GM23338 (cell line): ENCODE measurements around the gene ZNF106. TPM values are rescaled to one million over a fixed set of nuclear protein-coding genes. Genes with fewer than 3 reads are reported as not detected.

ENCODE experiments used
- ATAC-seq: fragments of 200-7000 bp; cut with Tn5 transposase; 3 replicates; pipeline ENCODE4 v1.9.1; 2020
- DNase-seq: peaks from one replicate; pipeline ENCODE4 v3.0.0-alpha.2; 2015; ENCODE audit warnings: low spot score
- H2AFZ ChIP-seq: fragments of 200-600 bp; sonication (generic); 2 replicates; pipeline ENCODE4 v1.8.0; 2016; ENCODE audit warnings: antibody characterized with exemption, mild to moderate bottlenecking, moderate library complexity
- H3F3A ChIP-seq: fragments of 200-600 bp; sonication (generic); replicated peaks from 2 replicates; pipeline ENCODE4 v1.8.0; 2017; ENCODE audit warnings: antibody characterized with exemption, mixed run types, low read depth
- H3K27ac ChIP-seq: fragments of 200-600 bp; sonication (generic); 2 replicates; pipeline ENCODE4 v1.6.1; 2016; ENCODE audit warnings: low read depth
- H3K27me3 ChIP-seq: fragments of 200-600 bp; sonication (generic); 2 replicates; pipeline ENCODE4 v1.8.0; 2016; ENCODE audit warnings: mild to moderate bottlenecking, mixed run types, moderate library complexity; ENCODE audit not compliant: insufficient read depth
- H3K36me3 ChIP-seq: fragments of 200-600 bp; sonication (generic); 2 replicates; pipeline ENCODE4 v1.8.0; 2016; ENCODE audit warnings: mild to moderate bottlenecking; ENCODE audit not compliant: insufficient read depth
- H3K4me1 ChIP-seq: fragments of 200-600 bp; sonication (generic); 2 replicates; pipeline ENCODE4 v1.8.0; 2016; ENCODE audit warnings: mild to moderate bottlenecking, moderate library complexity; ENCODE audit not compliant: insufficient read depth
- H3K4me2 ChIP-seq: fragments of 200-600 bp; sonication (generic); 2 replicates; pipeline ENCODE4 v1.7.1; 2017; ENCODE audit warnings: mixed run types
- H3K4me3 ChIP-seq: fragments of 200-600 bp; sonication (generic); 2 replicates; pipeline ENCODE4 v1.6.1; 2016; ENCODE audit warnings: mixed run types
- H3K79me2 ChIP-seq: fragments of 200-600 bp; sonication (generic); replicated peaks from 2 replicates; pipeline ENCODE4 v1.8.0; 2017; ENCODE audit warnings: mild to moderate bottlenecking; ENCODE audit not compliant: insufficient read depth
- H3K9me2 ChIP-seq: fragments of 200-600 bp; sonication (generic); 2 replicates; pipeline ENCODE4 v1.8.0; 2017; ENCODE audit not compliant: insufficient read depth
- H4K20me1 ChIP-seq: fragments of 200-600 bp; sonication (generic); replicated peaks from 2 replicates; pipeline ENCODE4 v1.8.0; 2017; ENCODE audit warnings: mild to moderate bottlenecking; ENCODE audit not compliant: insufficient read depth
- H3K27ac Mint-ChIP-seq: 2 replicates; pipeline ENCODE4 v1.8.0; 2020; ENCODE audit warnings: inconsistent platforms, mild to moderate bottlenecking, moderate library complexity, mixed read lengths
- H3K27me3 Mint-ChIP-seq: 3 replicates; pipeline ENCODE4 v1.8.0; 2022; ENCODE audit warnings: low read depth, mild to moderate bottlenecking, moderate library complexity, mixed read lengths, inconsistent platforms; ENCODE audit not compliant: insufficient read depth, poor library complexity
- H3K36me3 Mint-ChIP-seq: 3 replicates; pipeline ENCODE4 v1.8.0; 2021; ENCODE audit warnings: low read depth, mild to moderate bottlenecking, inconsistent platforms, moderate library complexity, mixed read lengths
- H3K4me1 Mint-ChIP-seq: 3 replicates; pipeline ENCODE4 v1.8.0; 2020; ENCODE audit warnings: mild to moderate bottlenecking, inconsistent platforms, mixed read lengths
- H3K4me3 Mint-ChIP-seq: 3 replicates; pipeline ENCODE4 v1.8.0; 2021; ENCODE audit warnings: moderate library complexity, mild to moderate bottlenecking, inconsistent platforms, mixed read lengths
- H3K9me3 Mint-ChIP-seq: 3 replicates; pipeline ENCODE4 v1.8.0; 2020; ENCODE audit warnings: moderate library complexity, mild to moderate bottlenecking, inconsistent platforms, mixed read lengths
- CREB1 ChIP-seq: fragments of 250-450 bp; sonication (Bioruptor Pico); IDR thresholded peaks from 2 replicates; pipeline ENCODE4 v1.5.0; 2020; ENCODE audit warnings: low read depth, mild to moderate bottlenecking, moderate library complexity
- JUNB ChIP-seq: IDR thresholded peaks from one replicate; pipeline ENCODE4 v1.6.1; 2016; ENCODE audit warnings: antibody characterized with exemption; ENCODE audit not compliant: unreplicated experiment
- ZNF462 ChIP-seq: fragments of 250-450 bp; sonication (Bioruptor Pico); IDR thresholded peaks from 2 replicates; pipeline ENCODE4 v1.5.0; 2020; ENCODE audit warnings: mild to moderate bottlenecking, moderate library complexity
- polyA plus RNA-seq: library from polyadenylated mRNA; unstranded; fragments of >200 nt; fragmentation: Nextera tagmentation; extraction: Ambion mirVana; gene quantifications from 2 replicates; pipeline ENCODE4 v1.2.1, GENCODE V29; 2016
- total RNA-seq: library from RNA; depleted of rRNA; stranded (reverse); fragments of >200 nt; shearing (Covaris generic); gene quantifications from 2 replicates; pipeline ENCODE4 v1.2.3, GENCODE V29; 2014

ZNF106 gene
- total and polyA plus RNA-seq, 2 experiments from 2014 or later = 48.0 to 53.7 TPM

DNA sequence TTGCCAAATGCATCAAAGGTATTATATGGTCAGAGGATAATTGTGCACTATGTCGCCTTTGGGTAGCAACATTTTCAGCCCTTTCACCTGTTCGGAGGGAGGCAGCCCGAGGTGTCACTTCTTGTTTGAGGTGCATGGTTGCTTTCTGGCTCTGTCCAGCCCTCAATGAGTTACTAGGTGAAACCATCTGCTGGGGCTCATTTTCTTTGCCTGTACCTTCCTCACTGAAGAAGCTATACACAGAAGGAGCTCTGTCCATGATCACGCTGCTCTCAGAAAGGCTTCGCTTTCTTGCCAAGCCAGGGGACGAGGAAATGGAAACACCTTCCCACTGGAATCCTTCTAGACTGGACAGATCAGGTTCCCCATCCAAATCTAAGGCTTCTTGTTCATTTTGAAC, 42.7 kb downstream of the ZNF106 start:
- TF ChIP-seq JUNB (no peak), CREB1 (no peak)
- DNase-seq (no peak), ATAC-seq (no peak)
- Histone ChIP-seq H3K79me2 (no peaks in the 10 kb centered on the region), H4K20me1 (0 out of 2 replicates have a peak, but pooled peaks cover 2% of the 10 kb centered on the region), H3K9me2 (no peaks in the 10 kb centered on the region), H3K27me3 (no peaks in the 10 kb centered on the region), H3F3A (no peaks in the 10 kb centered on the region), H3K36me3 (0 out of 2 replicates have a peak, but pooled peaks cover 8% of the 10 kb centered on the region), H3K27ac (no peak overlapping the region; the same call in 1 of the 2 replicates), H3K4me2 (no peak overlapping the region), H2AFZ (no peak overlapping the region), H3K4me1 (no peaks in the 10 kb centered on the region), H3K4me3 (no peak overlapping the region)
- Mint-ChIP-seq H3K27ac (no peak overlapping the region), H3K4me3 (no peak overlapping the region), H3K36me3 (peaks cover 40% of the 10 kb centered on the region), H3K4me1 (no peaks in the 10 kb centered on the region), H3K9me3 (no peaks in the 10 kb centered on the region), H3K27me3 (peaks cover 7% of the 10 kb centered on the region)

DNA sequence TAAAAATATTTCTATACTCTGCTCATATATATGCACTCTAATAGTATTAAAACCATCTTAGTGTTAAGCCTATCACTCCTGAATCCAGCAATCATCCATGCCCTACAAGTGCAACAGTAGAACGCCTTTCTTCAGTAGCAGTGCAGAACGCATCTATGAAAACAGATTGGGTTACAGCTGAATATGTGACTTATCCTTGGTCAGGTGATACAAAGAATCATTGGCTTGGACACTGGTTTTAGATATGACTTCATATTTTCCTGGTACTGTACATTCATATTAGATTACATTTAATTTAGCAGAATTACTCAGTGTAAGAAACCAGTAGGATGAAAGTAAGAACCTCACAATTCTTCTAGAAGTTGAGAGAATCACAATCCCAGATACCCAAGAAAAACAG, 43.3 kb downstream of the ZNF106 start:
- Histone ChIP-seq H3K9me2 (no peaks in the 10 kb centered on the region), H4K20me1 (0 out of 2 replicates have a peak, but pooled peaks cover 2% of the 10 kb centered on the region), H3K4me3 (no peak overlapping the region), H2AFZ (no peak overlapping the region), H3K27ac (no peak overlapping the region), H3K79me2 (no peaks in the 10 kb centered on the region), H3F3A (no peaks in the 10 kb centered on the region), H3K4me1 (no peaks in the 10 kb centered on the region), H3K4me2 (no peak overlapping the region), H3K27me3 (no peaks in the 10 kb centered on the region), H3K36me3 (0 out of 2 replicates have a peak, but pooled peaks cover 8% of the 10 kb centered on the region)
- H3K9me3 Mint-ChIP-seq = no peaks in the 10 kb centered on the region
- H3K36me3 Mint-ChIP-seq = peaks cover 40% of the 10 kb centered on the region
- peaks cover 7% of the 10 kb centered on the region for H3K27me3 Mint-ChIP-seq
- no peak overlapping the region for H3K4me3 Mint-ChIP-seq
- no peak overlapping the region for H3K27ac Mint-ChIP-seq
- DNase-seq (no peak), ATAC-seq (no peak)
- no peak for TF ChIP-seq ZNF462 (CRISPR knock-in tag)
- H3K4me1 Mint-ChIP-seq = no peaks in the 10 kb centered on the region
